ENCODE measurements around the gene UGT2A1.
"Not testable (repeated sequence)": the region's sequence is repeated elsewhere in the genome, so short reads cannot be mapped to it uniquely, and the experiment has no call there.

GRCh38 chr4:69661130-69661803, 8.2 kb upstream of the UGT2A1 start:
- TF ChIP-seq, protein P1, sequence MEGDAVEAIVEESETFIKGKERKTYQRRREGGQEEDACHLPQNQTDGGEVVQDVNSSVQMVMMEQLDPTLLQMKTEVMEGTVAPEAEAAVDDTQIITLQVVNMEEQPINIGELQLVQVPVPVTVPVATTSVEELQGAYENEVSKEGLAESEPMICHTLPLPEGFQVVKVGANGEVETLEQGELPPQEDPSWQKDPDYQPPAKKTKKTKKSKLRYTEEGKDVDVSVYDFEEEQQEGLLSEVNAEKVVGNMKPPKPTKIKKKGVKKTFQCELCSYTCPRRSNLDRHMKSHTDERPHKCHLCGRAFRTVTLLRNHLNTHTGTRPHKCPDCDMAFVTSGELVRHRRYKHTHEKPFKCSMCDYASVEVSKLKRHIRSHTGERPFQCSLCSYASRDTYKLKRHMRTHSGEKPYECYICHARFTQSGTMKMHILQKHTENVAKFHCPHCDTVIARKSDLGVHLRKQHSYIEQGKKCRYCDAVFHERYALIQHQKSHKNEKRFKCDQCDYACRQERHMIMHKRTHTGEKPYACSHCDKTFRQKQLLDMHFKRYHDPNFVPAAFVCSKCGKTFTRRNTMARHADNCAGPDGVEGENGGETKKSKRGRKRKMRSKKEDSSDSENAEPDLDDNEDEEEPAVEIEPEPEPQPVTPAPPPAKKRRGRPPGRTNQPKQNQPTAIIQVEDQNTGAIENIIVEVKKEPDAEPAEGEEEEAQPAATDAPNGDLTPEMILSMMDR (conservative IDR thresholded peaks at IDR 0.05 in 1 of 2, IDR thresholded peaks at IDR 0.05 in 1 of 2; ENCODE audit: extremely low read depth in 1 of 2, insufficient read depth in 1 of 2, low read depth in 1 of 2, low read length in 2 of 2) = not testable (repeated sequence)
- not testable (repeated sequence) for TF ChIP-seq EZH2 (IDR thresholded peaks at IDR 0.05; ENCODE audit: borderline replicate concordance, low read length)

Data from mammary epithelial cell (primary cell).